Posterior vena cava (tissue), 2 donors: ENCODE measurements around the gene TTBK1. TPM values are rescaled to one million over a fixed set of nuclear protein-coding genes. Genes with fewer than 3 reads are reported as not detected.
A peak's percentile ranks its signal among the peaks of the same experiment; 100 is the strongest.
"Not testable (repeated sequence)": the region's sequence is repeated elsewhere in the genome, so short reads cannot be mapped to it uniquely, and the experiment has no call there.

Experiments used
- DNase-seq: peaks from one replicate; pipeline ENCODE4 v3.0.0-alpha.2; 2020; ENCODE audit warnings: low spot score
- intact Hi-C, 2 donors: fragments of 100-400 bp; cut with DNase I; formaldehyde crosslinking; loops; one replicate each; pipeline versions ENCODE4 v1.14.1 to v1.14.2; 2022 to 2023
- total RNA-seq, 2 donors: library from RNA; stranded (reverse); fragmentation: NEBNext Ultra II Directional; extraction: Animal tissue kit (Norgen Biotek cat#: 25700); gene quantifications; one replicate each; pipeline ENCODE4 v1.2.1, GENCODE V29; 2021
- donor health status: DM: yes; HTN: yes; CAD: no.
- donor health status: DM: yes; HTN: yes; CAD: no.

The TTBK1 gene
- total RNA-seq, 2 donors from 2014 or later, result 0.09 to 0.14 TPM

GRCh38 chr6:43296780-43297497, 53.7 kb downstream of the TTBK1 start:
- intact Hi-C loops, result no loop called here
- no peak for DNase-seq

GRCh38 chr6:43297644-43298564, 54.6 kb downstream of the TTBK1 start, which contains the start of gene SLC22A7:
TSS of gene SLC22A7 (plus strand) at chr6:43298260. CDS start at chr6:43298359, 99 bp downstream.
- DNase-seq, result peak; percentile 50
- intact Hi-C loops, result no loop called here

GRCh38 chr6:43298565-43299337, 55.5 kb downstream of the TTBK1 start:
- peak; percentile 53 for DNase-seq
- intact Hi-C loops, result no loop called here

- intact Hi-C loops, result no loop called here
- DNase-seq, result peak; percentile 69
Observed at GRCh38 chr6:43299338-43300293, 56.3 kb downstream of the TTBK1 start.

- intact Hi-C loops, result no loop called here
- DNase-seq, result peak; percentile 73
Observed at GRCh38 chr6:43301081-43301870, 58.0 kb downstream of the TTBK1 start.

GRCh38 chr6:43302126-43302525, 58.8 kb downstream of the TTBK1 start:
- intact Hi-C loops, result no loop called here
- DNase-seq, result peak; percentile 59

GRCh38 chr6:43303006-43303405, 59.7 kb downstream of the TTBK1 start:
- DNase-seq, intact Hi-C loops: not testable (repeated sequence)

GRCh38 chr6:43303751-43304331, 60.6 kb downstream of the TTBK1 start:
- intact Hi-C loops, result no loop called here
- DNase-seq, result no peak

GRCh38 chr6:43304361-43304760, 61.1 kb downstream of the TTBK1 start:
- intact Hi-C loops, result no loop called here
- DNase-seq, result no peak

- no peak for DNase-seq
- intact Hi-C loops, result no loop called here
Observed at GRCh38 chr6:43304882-43305281, 61.6 kb downstream of the TTBK1 start.

- intact Hi-C loops, result no loop called here
- DNase-seq, result no peak
Observed at GRCh38 chr6:43306086-43306485, 62.8 kb downstream of the TTBK1 start.

- no peak for DNase-seq
- intact Hi-C loops, result no loop called here
Observed at GRCh38 chr6:43307451-43308100, 64.3 kb downstream of the TTBK1 start.

- DNase-seq, result no peak
- intact Hi-C loops, result no loop called here
Observed at GRCh38 chr6:43308101-43308989, 65.1 kb downstream of the TTBK1 start, which contains the start of gene CRIP3. TSS of gene CRIP3 (minus strand) at chr6:43308826. CDS start at chr6:43308792, 34 bp downstream.

- DNase-seq, result no peak
Observed at GRCh38 chr6:43308990-43309477, 65.8 kb downstream of the TTBK1 start.

GRCh38 chr6:43310134-43310533, 66.9 kb downstream of the TTBK1 start:
- intact Hi-C loops, result no loop called here
- no peak for DNase-seq

More at GRCh38 chr6:43308990-43309477, 65.8 kb downstream of the TTBK1 start:
- intact Hi-C loops, result no loop called here

- no peak for DNase-seq
- intact Hi-C loops, result no loop called here
Observed at GRCh38 chr6:43310624-43311023, 67.3 kb downstream of the TTBK1 start.
